K562 (cell line): ENCODE measurements around the gene RPS19BP1. TPM values are rescaled to one million over a fixed set of nuclear protein-coding genes. Genes with fewer than 3 reads are reported as not detected.
A peak's percentile ranks its signal among the peaks of the same experiment; 100 is the strongest.

Source experiments
- ERF ChIP-seq: fragments of 450-650 bp; formaldehyde crosslinking; IDR thresholded peaks from 2 replicates; pipeline ENCODE4 v1.4.0; 2020; ENCODE audit warnings: mild to moderate bottlenecking, mixed read lengths
- MYNN ChIP-seq, 2 experiments: sonication (generic); formaldehyde crosslinking in 1 of 2; IDR thresholded peaks; 2 replicates each; pipeline versions ENCODE4 v1.5.0 to v1.6.1; 2016 to 2020; ENCODE audit warnings: antibody characterized with exemption in 1 of 2, missing genetic modification reagents in 1 of 2
- NFIC ChIP-seq: fragments of 450-650 bp; IDR thresholded peaks from 2 replicates; pipeline ENCODE4 v1.6.1; 2017; ENCODE audit warnings: mild to moderate bottlenecking, inconsistent platforms
- PTTG1 ChIP-seq: fragments of 450-650 bp; IDR thresholded peaks from 2 replicates; pipeline ENCODE4 v1.6.1; 2016; ENCODE audit warnings: low read depth, mild to moderate bottlenecking, missing genetic modification characterization, missing compliant biosample characterization
- polyA plus RNA-seq, 8 experiments: library from polyadenylated mRNA; depleted of rRNA in 4 of 8; stranded (reverse) in 5 of 8; unstranded in 3 of 8; fragments of >200 nt; fragmentation: Nextera tagmentation in 2 of 8; fragmentation: Illumina TruSeq in 1 of 8; extraction: Ambion mirVana in 2 of 8; extraction: Trizol in 1 of 8; gene quantifications; 2 replicates each; pipeline versions ENCODE4 v1.2.1 to v1.2.3, GENCODE V29; 2011 to 2014; ENCODE audit warnings: inconsistent platforms in 1 of 8, missing spikeins in 1 of 8
- total RNA-seq, 7 experiments: library from RNA; depleted of rRNA in 6 of 7; stranded (reverse); fragments of >200 nt in 6 of 7; fragmentation: Illumina TruSeq in 2 of 7; extraction: Trizol in 2 of 7; gene quantifications; 2 replicates each; pipeline versions ENCODE4 v1.2.1 to v1.2.3, GENCODE V29; 2011 to 2021; ENCODE audit warnings: low replicate concordance in 1 of 7
- TF ChIP-seq, protein P1 (sequence below): sonication (generic); formaldehyde crosslinking; IDR thresholded peaks from 2 replicates; pipeline ENCODE4 v1.8.1; 2023; ENCODE audit warnings: mild to moderate bottlenecking, missing genetic modification reagents
- TF ChIP-seq, protein P2 (sequence below): sonication (generic); formaldehyde crosslinking; IDR thresholded peaks from 2 replicates; pipeline ENCODE4 v1.8.1; 2023; ENCODE audit warnings: mild to moderate bottlenecking, missing genetic modification reagents
- TF ChIP-seq, protein P3 (sequence below): fragments of 450-650 bp; IDR thresholded peaks from 2 replicates; pipeline ENCODE4 v1.6.1; 2017; ENCODE audit warnings: antibody characterized with exemption, mild to moderate bottlenecking

RPS19BP1 gene
- total and polyA plus RNA-seq, 9 of the 15 experiments (the other 6 are each of a cell fraction or from before 2014, with no cell fraction given) = 3.0 to 223 (median 84.3) TPM

DNA sequence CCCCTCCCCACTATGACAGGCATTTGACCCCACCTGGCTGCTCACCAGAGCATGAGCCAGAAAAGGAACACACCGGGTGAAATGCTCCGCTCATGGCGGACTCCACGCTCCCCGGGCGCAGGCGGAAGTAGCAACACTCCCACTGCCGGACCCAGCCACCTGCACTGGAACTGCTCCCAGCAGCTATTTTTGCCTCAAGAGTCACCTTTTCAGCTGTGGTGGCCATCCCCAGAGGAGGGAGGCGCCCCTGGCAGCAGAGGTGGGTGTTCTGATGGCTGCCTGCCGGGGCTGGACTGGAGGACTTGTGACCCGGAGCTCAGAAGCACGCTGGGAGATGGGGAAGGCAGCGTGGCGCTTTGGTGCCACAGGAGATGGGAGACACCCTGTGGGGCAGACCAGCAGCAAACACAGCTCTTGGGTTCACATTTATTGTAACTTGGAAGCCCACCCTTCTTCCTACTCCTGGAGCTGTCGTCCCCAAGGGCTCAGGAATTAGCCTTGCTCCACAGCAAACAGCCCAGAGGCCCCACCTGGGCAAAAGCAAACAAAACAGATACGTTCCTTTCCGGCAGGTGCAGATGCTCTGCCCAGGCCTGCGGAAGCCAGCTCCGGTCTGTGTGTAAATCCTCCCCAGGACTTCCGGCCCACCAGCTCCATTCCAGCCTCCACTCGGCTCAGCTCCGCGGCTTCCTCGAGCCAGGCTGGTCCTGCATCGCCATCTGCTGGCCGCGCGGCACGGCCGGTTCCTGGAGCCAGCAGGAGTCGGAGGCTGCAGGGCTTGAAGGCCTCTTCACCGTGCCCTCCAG lies 3.7 kb downstream of the RPS19BP1 start (continued):
- TF ChIP-seq, protein P1, sequence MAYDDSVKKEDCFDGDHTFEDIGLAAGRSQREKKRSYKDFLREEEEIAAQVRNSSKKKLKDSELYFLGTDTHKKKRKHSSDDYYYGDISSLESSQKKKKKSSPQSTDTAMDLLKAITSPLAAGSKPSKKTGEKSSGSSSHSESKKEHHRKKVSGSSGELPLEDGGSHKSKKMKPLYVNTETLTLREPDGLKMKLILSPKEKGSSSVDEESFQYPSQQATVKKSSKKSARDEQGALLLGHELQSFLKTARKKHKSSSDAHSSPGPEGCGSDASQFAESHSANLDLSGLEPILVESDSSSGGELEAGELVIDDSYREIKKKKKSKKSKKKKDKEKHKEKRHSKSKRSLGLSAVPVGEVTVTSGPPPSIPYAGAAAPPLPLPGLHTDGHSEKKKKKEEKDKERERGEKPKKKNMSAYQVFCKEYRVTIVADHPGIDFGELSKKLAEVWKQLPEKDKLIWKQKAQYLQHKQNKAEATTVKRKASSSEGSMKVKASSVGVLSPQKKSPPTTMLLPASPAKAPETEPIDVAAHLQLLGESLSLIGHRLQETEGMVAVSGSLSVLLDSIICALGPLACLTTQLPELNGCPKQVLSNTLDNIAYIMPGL = no peak
- TF ChIP-seq MYNN (IDR thresholded peaks at IDR 0.05) (peak; percentile 77; the same call in 1 of the 2 replicates), MYNN (CRISPR knock-in tag; IDR thresholded peaks at IDR 0.05) (no peak), ERF (peak; percentile 78; the same call in 1 of the 2 replicates), PTTG1 (tag) (no peak), NFIC (peak; percentile 21; the same call in 1 of the 2 replicates)
- TF ChIP-seq, protein P2, sequence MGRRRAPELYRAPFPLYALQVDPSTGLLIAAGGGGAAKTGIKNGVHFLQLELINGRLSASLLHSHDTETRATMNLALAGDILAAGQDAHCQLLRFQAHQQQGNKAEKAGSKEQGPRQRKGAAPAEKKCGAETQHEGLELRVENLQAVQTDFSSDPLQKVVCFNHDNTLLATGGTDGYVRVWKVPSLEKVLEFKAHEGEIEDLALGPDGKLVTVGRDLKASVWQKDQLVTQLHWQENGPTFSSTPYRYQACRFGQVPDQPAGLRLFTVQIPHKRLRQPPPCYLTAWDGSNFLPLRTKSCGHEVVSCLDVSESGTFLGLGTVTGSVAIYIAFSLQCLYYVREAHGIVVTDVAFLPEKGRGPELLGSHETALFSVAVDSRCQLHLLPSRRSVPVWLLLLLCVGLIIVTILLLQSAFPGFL (CRISPR knock-in tag) = no peak
- TF ChIP-seq, protein P3, sequence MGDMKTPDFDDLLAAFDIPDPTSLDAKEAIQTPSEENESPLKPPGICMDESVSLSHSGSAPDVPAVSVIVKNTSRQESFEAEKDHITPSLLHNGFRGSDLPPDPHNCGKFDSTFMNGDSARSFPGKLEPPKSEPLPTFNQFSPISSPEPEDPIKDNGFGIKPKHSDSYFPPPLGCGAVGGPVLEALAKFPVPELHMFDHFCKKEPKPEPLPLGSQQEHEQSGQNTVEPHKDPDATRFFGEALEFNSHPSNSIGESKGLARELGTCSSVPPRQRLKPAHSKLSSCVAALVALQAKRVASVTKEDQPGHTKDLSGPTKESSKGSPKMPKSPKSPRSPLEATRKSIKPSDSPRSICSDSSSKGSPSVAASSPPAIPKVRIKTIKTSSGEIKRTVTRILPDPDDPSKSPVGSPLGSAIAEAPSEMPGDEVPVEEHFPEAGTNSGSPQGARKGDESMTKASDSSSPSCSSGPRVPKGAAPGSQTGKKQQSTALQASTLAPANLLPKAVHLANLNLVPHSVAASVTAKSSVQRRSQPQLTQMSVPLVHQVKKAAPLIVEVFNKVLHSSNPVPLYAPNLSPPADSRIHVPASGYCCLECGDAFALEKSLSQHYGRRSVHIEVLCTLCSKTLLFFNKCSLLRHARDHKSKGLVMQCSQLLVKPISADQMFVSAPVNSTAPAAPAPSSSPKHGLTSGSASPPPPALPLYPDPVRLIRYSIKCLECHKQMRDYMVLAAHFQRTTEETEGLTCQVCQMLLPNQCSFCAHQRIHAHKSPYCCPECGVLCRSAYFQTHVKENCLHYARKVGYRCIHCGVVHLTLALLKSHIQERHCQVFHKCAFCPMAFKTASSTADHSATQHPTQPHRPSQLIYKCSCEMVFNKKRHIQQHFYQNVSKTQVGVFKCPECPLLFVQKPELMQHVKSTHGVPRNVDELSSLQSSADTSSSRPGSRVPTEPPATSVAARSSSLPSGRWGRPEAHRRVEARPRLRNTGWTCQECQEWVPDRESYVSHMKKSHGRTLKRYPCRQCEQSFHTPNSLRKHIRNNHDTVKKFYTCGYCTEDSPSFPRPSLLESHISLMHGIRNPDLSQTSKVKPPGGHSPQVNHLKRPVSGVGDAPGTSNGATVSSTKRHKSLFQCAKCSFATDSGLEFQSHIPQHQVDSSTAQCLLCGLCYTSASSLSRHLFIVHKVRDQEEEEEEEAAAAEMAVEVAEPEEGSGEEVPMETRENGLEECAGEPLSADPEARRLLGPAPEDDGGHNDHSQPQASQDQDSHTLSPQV = 0 out of 2 replicates have a peak, but pooled peaks have one; percentile 53
